ENCODE measurements around the gene BUB1B.

- TF ChIP-seq CTCF (IDR thresholded peaks at IDR 0.05; ENCODE audit: low read depth, low read length): no peak
- no peak for TF ChIP-seq POLR2A (IDR thresholded peaks at IDR 0.05; ENCODE audit: extremely low read depth, insufficient read length)
- TF ChIP-seq, protein P1, sequence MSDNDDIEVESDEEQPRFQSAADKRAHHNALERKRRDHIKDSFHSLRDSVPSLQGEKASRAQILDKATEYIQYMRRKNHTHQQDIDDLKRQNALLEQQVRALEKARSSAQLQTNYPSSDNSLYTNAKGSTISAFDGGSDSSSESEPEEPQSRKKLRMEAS (IDR thresholded peaks at IDR 0.05; ENCODE audit: low read depth, low read length): no peak
- TF ChIP-seq MYC (IDR thresholded peaks at IDR 0.05; ENCODE audit: low read depth, low read length): no peak
Measured at GRCh38 chr15:40128766-40129660, 31.9 kb upstream of the BUB1B start.

All from NB4 (cell line).